ENCODE data around the gene CASP7.

DNA sequence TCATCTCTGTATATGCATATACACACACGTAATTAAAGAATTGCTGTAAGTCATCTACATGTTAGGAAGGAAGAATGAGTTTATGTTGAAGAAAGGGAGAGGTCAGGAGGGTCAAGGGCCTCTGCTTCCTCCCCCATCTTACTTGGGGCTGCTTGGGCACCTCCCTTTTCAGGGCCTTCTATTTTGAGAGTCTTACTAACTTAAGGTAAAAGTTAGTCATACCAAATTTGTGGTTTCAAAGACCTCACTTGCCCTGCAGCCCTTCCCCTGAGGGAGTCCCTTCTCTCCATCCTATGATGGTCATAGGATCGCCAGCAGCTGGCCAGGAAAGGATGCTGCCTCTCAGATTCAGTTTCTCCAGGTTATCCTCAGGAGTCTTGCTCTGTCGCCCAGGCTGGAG, 74.4 kb downstream of the CASP7 start:
- TF ChIP-seq, protein P1, sequence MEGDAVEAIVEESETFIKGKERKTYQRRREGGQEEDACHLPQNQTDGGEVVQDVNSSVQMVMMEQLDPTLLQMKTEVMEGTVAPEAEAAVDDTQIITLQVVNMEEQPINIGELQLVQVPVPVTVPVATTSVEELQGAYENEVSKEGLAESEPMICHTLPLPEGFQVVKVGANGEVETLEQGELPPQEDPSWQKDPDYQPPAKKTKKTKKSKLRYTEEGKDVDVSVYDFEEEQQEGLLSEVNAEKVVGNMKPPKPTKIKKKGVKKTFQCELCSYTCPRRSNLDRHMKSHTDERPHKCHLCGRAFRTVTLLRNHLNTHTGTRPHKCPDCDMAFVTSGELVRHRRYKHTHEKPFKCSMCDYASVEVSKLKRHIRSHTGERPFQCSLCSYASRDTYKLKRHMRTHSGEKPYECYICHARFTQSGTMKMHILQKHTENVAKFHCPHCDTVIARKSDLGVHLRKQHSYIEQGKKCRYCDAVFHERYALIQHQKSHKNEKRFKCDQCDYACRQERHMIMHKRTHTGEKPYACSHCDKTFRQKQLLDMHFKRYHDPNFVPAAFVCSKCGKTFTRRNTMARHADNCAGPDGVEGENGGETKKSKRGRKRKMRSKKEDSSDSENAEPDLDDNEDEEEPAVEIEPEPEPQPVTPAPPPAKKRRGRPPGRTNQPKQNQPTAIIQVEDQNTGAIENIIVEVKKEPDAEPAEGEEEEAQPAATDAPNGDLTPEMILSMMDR (IDR thresholded peaks at IDR 0.05) = no peak
- no peak for TF ChIP-seq EZH2 (IDR thresholded peaks at IDR 0.05; ENCODE audit: borderline replicate concordance, insufficient read depth, low read depth, low read length, poor library complexity, severe bottlenecking)

Measured in B cell (primary cell).